ENCODE results near the gene CACNG7.

CACNG7 gene

GRCh38 chr19:53982611-53983010 is 73.5 kb downstream of the CACNG7 start:
- DNase-seq (ENCODE audit: low read depth in 3 of 3), result no peak

GRCh38 chr19:53983457-53984289 is 74.6 kb downstream of the CACNG7 start:
- DNase-seq (ENCODE audit: low read depth in 3 of 3), result no peak

GRCh38 chr19:53985863-53986262 is 76.8 kb downstream of the CACNG7 start:
- no peak for DNase-seq (ENCODE audit: low read depth in 3 of 3)

DNA sequence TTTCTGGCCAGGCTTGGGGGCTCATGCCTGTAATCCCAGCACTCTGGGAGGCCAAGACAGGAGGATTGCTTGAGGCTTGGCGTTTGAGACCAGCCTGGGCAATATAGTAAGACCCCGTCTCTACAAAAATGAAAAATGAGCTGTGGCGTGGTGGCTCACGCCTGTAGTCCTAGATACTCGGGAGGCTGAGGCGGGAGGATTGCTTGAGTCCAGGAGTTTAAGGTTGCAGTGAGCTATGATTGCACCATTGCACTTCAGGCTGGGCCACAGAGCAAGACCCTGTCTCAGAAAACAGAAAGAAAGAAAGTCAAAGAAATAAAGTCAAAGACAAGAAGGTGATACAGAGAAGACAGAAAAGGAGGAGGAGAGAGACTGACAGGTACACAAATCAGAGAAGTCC is 79.9 kb downstream of the CACNG7 start:
- DNase-seq (ENCODE audit: low read depth in 3 of 3), result no peak

DNA sequence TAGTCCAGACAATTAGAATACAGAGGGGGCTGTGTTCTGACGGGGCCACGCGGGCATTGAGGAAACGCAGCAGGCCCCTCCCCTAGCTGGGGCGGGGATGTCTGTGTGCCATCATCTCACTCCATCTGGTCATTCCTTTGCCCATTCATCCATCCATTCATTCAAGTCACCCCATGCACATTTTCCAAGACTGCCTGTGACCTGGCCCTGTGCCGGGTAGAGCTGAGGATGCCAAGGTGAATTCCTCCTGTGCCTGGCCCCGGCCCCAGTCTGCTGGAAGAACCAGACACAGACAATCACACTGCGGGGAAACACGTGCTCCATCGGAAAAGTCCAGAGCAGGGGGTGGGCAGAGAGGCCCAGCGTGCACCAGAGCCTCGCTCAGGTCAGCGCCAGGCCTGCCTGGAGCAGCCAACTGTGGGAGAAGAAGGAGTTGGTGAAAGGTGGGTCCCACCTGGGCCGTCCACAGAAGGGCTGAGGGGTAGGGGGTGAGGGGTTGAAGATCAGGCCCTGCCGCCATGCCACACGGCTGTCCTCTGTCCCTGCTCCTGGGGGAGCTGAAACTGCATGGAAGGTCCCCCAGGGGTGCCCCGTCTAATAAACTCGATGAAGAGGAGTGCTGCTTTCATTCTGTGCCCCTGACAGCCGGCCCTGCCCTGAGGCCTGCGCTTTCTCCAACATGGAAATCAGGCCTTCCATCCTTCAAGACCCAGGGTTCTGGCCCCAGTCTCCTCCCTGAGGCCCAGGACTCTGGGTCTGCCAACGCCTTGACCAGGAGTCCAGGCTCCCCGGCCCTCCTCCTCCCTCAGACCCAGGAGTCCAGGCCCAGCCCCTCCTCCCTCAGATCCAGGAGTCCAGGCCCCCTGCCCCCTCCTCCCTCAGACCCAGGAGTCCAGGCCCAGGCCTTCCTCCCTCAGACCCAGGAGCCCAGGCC is 80.8 kb downstream of the CACNG7 start:
- DNase-seq (ENCODE audit: low read depth in 3 of 3), result no peak

DNA sequence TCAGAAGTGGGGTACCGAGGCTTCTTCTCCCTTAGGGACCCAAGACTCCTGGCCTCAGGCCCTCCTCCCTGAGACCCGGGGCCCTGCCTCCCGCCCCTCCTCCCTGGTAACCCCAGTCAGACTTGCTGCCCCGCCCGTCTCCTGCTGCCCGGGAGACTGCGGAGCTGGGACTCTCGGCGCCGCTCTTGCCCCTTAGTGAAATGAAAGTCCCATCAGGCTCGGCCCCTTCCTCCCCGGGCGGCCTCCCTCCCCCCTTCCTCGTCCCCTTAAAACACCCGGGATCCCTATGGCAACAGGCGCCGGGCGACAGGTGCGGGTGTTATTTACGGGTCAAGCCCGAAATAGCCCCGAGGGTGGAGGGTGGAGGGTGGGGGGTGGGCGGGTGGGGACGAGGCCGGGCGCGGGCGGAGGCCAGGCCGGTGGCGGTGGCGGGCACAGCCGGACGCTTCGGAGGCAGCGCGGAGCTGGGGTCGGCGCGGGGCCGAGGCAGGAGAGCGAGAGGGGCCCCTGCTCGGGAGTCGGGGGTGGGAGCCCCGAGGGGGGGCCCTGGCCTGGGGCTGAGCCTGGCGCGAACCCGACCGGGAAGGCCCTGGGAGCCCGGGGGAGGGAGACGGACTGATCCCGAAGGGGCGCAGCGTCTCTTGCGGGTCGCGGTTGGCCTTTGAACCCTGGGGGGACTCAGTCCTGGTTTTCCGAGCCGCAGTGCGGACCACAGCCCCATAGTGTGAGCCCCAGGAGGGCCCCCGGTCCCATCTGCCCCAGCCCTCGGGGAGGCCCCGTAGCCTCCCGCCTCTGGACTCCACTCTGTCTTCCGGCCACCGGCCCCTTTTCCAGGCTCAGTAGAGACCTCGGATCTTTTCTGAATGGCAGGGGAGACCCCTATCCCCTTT is 82.4 kb downstream of the CACNG7 start, which contains the start of gene CACNG6:
Gene CACNG6 (plus strand): TSS at position 414 of the 890 bp plus-strand sequence. CDS start 1,241 bp downstream, outside the sequence.
- no peak for DNase-seq (ENCODE audit: low read depth in 3 of 3)

- DNase-seq (ENCODE audit: low read depth in 3 of 3), result no peak
Observed at GRCh38 chr19:53992211-53992610, 83.1 kb downstream of the CACNG7 start.

DNA sequence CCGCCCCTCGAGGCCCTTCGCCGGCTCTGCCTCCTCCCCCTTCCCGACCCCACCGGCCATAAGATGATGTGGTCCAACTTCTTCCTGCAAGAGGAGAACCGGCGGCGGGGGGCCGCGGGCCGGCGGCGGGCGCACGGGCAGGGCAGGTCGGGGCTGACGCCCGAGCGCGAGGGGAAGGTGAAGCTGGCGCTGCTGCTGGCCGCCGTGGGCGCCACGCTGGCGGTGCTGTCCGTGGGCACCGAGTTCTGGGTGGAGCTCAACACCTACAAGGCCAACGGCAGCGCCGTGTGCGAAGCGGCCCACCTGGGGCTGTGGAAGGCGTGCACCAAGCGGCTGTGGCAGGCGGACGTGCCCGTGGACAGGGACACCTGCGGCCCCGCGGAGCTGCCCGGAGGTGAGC is 83.7 kb downstream of the CACNG7 start:
- DNase-seq (ENCODE audit: low read depth in 3 of 3), result no peak

DNA sequence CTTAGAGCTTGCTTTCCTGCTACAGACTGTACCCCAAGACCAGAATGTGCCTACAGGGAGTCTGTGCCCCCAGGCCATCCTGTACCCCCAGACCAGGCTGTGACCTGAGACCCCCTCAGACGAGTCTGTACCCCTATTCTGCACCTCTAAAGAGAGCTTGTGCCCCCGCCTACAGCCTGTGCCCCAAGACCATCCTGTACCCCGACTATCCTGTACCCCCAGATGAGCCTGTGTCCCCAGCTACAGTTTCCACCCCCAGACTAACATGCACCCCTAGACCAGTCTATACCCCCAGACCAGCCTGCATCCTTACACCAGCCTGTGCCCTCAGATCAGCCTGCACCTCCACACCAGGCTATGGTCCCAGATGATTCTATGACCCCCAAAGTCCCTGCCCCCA is 84.4 kb downstream of the CACNG7 start:
- no peak for DNase-seq (ENCODE audit: low read depth in 3 of 3)

All from stimulated activated CD4-positive, alpha-beta T cell treated with anti-CD3 and anti-CD28 coated beads, TNF-alpha, amount 100 ng/mL, for 48 hours (primary cell).